KMS-11 (cell line): ENCODE data around the gene NFIB.

Source experiments
- H2AFZ ChIP-seq: fragments of 200-600 bp; sonication (generic); 2 replicates; pipeline ENCODE4 v1.6.1; 2016; ENCODE audit warnings: antibody characterized with exemption, mixed run types, low read depth
- H3K27ac ChIP-seq: fragments of 200-600 bp; sonication (generic); 2 replicates; pipeline ENCODE4 v1.6.1; 2016; ENCODE audit warnings: mild to moderate bottlenecking, mixed run types
- H3K27me3 ChIP-seq: fragments of 200-600 bp; sonication (generic); 2 replicates; pipeline ENCODE4 v1.6.1; 2017; ENCODE audit warnings: mild to moderate bottlenecking, low read depth, mixed run types, moderate library complexity; ENCODE audit not compliant: insufficient read depth
- H3K36me3 ChIP-seq: fragments of 200-600 bp; sonication (generic); 2 replicates; pipeline ENCODE4 v1.6.1; 2017; ENCODE audit warnings: mild to moderate bottlenecking, mixed run types; ENCODE audit not compliant: insufficient read depth
- H3K4me1 ChIP-seq: fragments of 200-600 bp; sonication (generic); 2 replicates; pipeline ENCODE4 v1.6.1; 2016; ENCODE audit warnings: mild to moderate bottlenecking, low read depth, mixed run types; ENCODE audit not compliant: poor library complexity, severe bottlenecking
- H3K4me2 ChIP-seq: fragments of 200-600 bp; sonication (generic); 2 replicates; pipeline ENCODE4 v1.7.0; 2016; ENCODE audit warnings: mild to moderate bottlenecking, mixed run types
- H3K4me3 ChIP-seq: fragments of 200-600 bp; sonication (generic); IDR thresholded peaks from 2 replicates; pipeline ENCODE4 v1.6.1; 2017; ENCODE audit warnings: low read depth, low read length, mixed read lengths; ENCODE audit not compliant: insufficient read depth
- H3K79me2 ChIP-seq: fragments of 200-600 bp; sonication (generic); 2 replicates; pipeline ENCODE4 v1.6.1; 2016; ENCODE audit warnings: low read depth, mixed run types; ENCODE audit not compliant: insufficient read depth
- H3K9ac ChIP-seq: fragments of 200-600 bp; sonication (generic); 2 replicates; pipeline ENCODE4 v1.6.1; 2016; ENCODE audit warnings: mild to moderate bottlenecking, mixed run types
- H4K20me1 ChIP-seq: fragments of 200-600 bp; sonication (generic); 2 replicates; pipeline ENCODE4 v1.6.1; 2016; ENCODE audit warnings: mild to moderate bottlenecking, mixed run types; ENCODE audit not compliant: insufficient read depth
- CTCF ChIP-seq: fragments of 200-600 bp; sonication (generic); conservative IDR thresholded peaks from 2 replicates; pipeline ENCODE4 v1.6.1; 2017; ENCODE audit warnings: low read depth, mild to moderate bottlenecking, antibody characterized with exemption, low read length, moderate library complexity, mixed read lengths

Gene NFIB

GRCh38 chr9:14087576-14087975 is 226.4 kb downstream of the NFIB start:
- H4K20me1 ChIP-seq, result no peaks in the 10 kb centered on the region
- no peak overlapping the region for H3K27ac ChIP-seq
- no peak for TF ChIP-seq CTCF
- H3K4me1 ChIP-seq, result no peaks in the 10 kb centered on the region
- H3K4me2 ChIP-seq, result no peak overlapping the region
- H3K4me3 ChIP-seq, result no peak overlapping the region
- no peak overlapping the region for H2AFZ ChIP-seq
- no peaks in the 10 kb centered on the region for H3K79me2 ChIP-seq
- 0 out of 2 replicates have a peak, but pooled peaks cover 6% of the 10 kb centered on the region for H3K27me3 ChIP-seq
- H3K9ac ChIP-seq, result no peak overlapping the region
- no peaks in the 10 kb centered on the region for H3K36me3 ChIP-seq

GRCh38 chr9:14086495-14086894 is 227.4 kb downstream of the NFIB start:
- Histone ChIP-seq H2AFZ (no peak overlapping the region), H3K9ac (no peak overlapping the region), H3K4me3 (no peak overlapping the region), H3K27me3 (peaks cover 9% of the 10 kb centered on the region; the same call in 1 of the 2 replicates), H3K4me2 (no peak overlapping the region), H3K4me1 (peaks cover 8% of the 10 kb centered on the region), H3K36me3 (no peaks in the 10 kb centered on the region), H4K20me1 (no peaks in the 10 kb centered on the region), H3K27ac (no peak overlapping the region), H3K79me2 (no peaks in the 10 kb centered on the region)
- no peak for TF ChIP-seq CTCF

GRCh38 chr9:14085810-14086209 is 228.1 kb downstream of the NFIB start:
- peaks cover 15% of the 10 kb centered on the region for H3K4me1 ChIP-seq
- no peak overlapping the region for H3K4me2 ChIP-seq
- H4K20me1 ChIP-seq, result no peaks in the 10 kb centered on the region
- no peak overlapping the region for H2AFZ ChIP-seq
- no peak overlapping the region for H3K27ac ChIP-seq
- H3K9ac ChIP-seq, result no peak overlapping the region
- H3K27me3 ChIP-seq, result peaks cover 9% of the 10 kb centered on the region; the same call in 1 of the 2 replicates
- no peaks in the 10 kb centered on the region for H3K79me2 ChIP-seq
- no peaks in the 10 kb centered on the region for H3K36me3 ChIP-seq
- TF ChIP-seq CTCF, result no peak
- H3K4me3 ChIP-seq, result no peak overlapping the region

GRCh38 chr9:14084867-14085266 is 229.1 kb downstream of the NFIB start:
- no peak overlapping the region for H3K4me2 ChIP-seq
- no peak overlapping the region for H3K27ac ChIP-seq
- no peak overlapping the region for H3K4me3 ChIP-seq
- TF ChIP-seq CTCF, result no peak
- no peaks in the 10 kb centered on the region for H4K20me1 ChIP-seq
- peaks cover 9% of the 10 kb centered on the region; the same call in 1 of the 2 replicates for H3K27me3 ChIP-seq
- peaks cover 17% of the 10 kb centered on the region for H3K4me1 ChIP-seq
- no peak overlapping the region for H2AFZ ChIP-seq
- no peaks in the 10 kb centered on the region for H3K36me3 ChIP-seq
- no peaks in the 10 kb centered on the region for H3K79me2 ChIP-seq
- H3K9ac ChIP-seq, result no peak overlapping the region
